Limb (tissue), 2 donors: ENCODE results near the gene PRODH.
"Not testable (repeated sequence)": the region's sequence is repeated elsewhere in the genome, so short reads cannot be mapped to it uniquely, and the experiment has no call there.

Experiments
- DNase-seq, 2 donors: peaks; one replicate each; pipeline ENCODE4 v3.0.0-alpha.2; 2016; ENCODE audit errors: extremely low spot score in 2 of 2

PRODH gene

DNA sequence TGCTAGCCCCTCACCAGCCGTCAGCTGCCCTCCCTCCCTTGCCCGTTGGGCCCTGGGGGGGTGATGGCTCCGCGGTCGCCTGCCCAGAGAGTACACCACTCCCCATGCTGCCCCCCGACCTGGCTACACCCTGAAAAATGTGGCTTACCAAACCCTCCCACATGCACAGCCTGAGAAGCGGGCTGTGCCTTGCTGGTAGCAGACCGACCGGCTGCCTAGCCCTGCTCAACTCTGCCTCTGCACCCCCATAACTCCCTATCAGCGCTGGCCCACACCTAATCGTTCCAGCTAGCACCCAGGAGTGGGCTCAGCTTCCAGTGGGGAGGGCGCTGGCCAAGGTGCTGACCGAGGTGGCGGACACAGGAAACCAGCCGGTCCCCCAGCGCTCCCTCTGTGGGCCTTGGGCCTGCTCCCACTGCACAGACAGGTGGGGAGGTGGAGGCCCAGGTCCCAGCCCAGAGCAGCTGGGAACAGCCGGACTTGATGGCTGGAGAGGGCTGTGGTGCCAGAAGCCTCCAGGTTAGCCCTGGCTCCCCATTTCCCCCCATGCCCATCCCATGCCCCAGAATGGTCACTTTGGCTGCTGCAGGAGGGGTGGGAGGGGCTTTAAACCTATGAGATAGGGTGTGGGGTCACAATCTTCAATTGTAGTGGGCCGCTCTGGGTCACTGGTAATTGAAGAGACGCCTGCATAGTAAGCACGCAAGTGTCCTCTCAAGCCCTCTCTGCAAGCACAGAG lies 32.1 kb upstream of the PRODH start:
- DNase-seq, result peak in 1 of 2 donors; percentile 72

DNA sequence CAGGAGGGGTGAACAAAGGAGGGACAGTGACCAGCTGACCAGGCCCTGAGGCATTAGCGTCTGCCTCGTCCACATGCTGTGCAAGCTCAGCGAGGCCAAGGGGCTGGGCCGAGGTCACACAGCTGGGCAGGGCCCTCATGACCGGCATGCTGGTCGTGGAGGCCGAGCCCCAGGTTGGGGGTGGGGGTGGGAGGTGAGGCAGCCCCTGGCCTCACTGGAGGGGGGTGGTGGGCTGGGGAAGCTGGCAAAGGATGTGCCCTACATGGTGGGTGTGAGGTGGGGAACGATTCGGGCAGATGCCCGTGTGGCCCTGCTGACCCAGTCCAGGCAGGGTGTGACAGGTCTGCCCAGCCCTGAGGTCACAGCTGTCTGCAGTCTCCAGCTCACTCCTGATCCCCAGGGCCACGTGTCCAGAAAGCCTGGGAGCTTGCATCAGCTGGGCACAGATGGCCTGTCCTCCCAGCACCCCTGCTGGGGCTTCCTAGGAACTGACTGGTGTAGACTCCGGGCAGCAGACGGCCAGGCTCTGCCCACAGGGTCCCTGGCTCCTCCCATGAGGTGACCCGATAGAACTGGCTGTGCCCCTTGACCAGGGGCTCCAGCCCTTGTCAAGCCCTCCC lies 31.4 kb upstream of the PRODH start:
- not testable (repeated sequence) for DNase-seq

- no peak for DNase-seq
Observed at GRCh38 chr22:18966748-18967147, 30.7 kb upstream of the PRODH start.

DNA sequence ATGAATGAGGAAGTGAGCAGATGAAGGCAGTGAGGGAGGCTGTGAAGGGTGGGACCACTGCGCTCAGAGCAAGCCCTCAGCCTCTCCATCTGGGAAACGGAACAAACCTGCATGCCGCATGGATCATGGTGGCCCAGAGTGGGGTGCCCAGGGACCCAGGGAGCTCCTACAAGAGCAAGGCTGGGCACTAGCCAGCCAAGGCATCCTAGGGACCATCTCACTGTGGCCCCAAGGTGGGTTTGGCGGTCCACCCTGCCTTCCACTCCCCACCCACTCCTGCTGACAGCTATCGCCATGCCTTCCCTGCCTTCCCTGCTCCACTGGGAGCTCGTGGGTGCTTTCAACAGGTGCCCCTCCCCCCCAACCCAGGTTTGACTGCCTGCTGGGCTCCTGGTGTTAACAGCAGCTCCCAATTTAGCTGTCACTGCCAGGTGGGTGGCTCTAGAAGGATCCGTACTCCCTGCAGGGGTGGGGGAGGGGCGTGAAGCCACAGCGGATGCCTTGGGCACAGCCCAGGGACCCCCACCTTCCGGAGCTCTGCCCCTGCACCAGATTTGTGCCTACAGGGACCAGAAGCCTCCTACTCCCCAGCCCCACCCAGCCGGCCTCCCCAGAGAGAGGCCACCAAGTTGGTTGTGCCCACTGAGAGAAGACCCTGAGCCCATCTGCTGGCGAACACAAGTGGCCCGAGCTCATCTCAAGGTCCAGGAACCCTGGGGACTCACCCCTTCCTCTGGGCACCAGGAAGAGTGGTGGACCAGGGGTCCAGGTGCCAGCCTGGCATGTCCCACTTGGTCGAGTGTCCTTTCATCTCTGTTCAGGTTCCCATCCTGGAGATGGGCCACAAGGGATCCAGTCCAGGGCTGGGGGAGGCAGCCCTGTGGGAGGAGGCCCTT lies 29.7 kb upstream of the PRODH start:
- DNase-seq, result no peak

GRCh38 chr22:18964501-18965265 lies 28.6 kb upstream of the PRODH start:
- DNase-seq, result not testable (repeated sequence)

DNA sequence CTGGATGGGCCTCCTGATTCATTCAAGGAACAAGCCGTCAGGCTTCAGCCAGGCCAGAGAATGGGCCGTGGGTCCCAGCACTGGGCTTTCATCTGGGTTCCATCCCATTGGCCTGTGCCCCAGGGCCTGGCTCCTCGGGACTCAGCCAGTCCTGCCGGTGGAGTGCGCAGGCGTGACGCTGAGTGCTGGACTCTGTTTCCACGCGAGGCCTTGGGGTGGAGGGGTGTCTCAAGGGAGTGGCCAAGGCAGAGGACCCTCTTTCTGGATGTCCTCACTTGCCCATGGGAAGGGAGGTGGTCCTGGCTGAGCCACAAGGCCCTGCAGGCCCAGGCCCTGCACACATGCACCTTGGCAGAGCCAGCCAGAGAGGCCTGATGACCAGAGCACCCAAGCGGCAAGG lies 28.0 kb upstream of the PRODH start:
- DNase-seq, result not testable (repeated sequence)

DNA sequence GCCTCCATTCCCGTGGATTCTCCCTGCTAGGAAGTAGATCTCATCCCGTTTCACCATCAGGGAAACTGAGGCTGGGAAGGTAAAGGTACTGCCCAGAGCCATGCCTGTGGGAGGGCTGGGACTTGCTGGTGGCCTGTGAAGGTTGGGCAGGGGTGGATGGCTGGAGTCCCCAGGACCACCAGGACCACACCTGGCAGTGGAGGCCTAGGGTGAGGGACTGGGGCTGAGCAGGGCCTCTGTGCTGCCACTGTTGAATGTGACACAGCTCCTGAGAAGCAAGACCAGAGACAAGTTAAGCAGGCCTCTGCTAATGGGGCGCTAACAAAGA lies 26.2 kb upstream of the PRODH start:
- DNase-seq, result no peak

- not testable (repeated sequence) for DNase-seq
Observed at GRCh38 chr22:18961632-18962307, 25.7 kb upstream of the PRODH start.

DNA sequence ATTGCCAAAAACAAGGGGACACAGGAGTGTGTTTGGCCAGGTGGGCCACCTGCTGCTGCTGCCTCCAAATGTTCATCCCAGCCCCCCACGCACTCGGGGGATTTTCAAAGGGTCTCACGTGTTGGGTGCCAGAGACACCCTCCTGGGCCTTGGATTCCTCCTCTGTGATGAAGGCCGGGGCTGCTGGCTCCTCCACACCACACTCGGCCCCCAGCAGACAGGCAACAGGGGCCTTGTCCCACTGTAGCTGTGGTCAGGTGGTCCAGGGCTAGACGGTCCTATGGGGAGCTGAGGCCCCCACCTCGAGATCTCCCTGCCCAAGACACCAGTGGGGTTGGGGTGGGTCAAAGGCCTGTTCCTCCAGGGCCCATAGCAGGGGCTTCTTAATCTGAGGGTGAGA lies 25.1 kb upstream of the PRODH start:
- DNase-seq, result not testable (repeated sequence)

DNA sequence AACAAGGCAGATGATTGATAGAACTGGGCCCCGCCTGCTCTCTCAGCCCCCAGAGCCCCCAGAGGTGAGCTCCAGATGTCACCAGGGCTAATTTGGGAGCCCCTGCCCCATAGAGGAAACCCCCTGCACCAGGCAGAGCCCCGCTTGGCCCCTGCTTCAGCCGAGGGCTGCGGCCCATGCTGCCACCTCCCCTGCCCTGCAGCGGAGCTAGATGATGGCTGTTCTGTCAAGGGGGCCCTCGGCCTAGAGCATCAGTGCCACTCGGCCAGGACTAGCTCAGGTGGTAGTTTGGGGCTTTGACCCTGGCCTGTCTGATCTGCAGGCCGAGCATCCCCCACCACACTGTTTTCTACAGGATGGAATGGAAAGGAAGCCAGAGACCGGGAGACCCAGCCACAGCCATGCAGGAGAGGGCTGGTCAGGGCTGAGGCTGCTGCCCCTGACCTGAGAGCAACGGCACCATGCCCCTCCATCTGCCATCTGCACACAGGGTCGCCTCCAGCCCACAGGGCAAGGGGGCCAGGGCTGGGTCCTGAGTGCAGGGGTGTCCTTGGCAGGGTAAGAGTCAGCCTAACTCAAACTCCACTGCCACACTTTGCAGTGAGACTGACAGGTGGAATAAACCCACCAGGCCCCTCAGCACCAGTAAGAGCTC lies 24.2 kb upstream of the PRODH start:
- DNase-seq, result not testable (repeated sequence)

GRCh38 chr22:18959741-18960140 lies 23.6 kb upstream of the PRODH start:
- not testable (repeated sequence) for DNase-seq

GRCh38 chr22:18959266-18959665 lies 23.2 kb upstream of the PRODH start:
- not testable (repeated sequence) for DNase-seq

DNA sequence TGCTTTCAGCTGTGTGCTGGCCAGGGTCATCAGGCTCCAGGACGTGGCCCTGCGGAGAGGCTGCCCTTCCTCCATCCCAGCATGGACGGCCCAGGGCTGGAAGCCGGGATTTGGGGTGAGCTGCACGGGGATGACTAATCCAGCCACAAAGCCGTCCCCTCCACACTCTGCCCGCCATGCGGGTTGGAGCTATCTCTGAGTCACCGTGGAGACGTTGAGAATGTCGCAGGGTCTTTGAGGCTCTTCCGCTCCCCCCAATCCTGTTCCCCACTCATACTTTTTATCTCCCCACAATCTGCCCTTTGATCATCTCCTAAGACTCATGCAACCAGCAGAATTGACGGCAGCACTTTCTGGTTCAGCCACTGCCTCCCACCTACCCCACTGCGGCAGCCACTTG lies 22.6 kb upstream of the PRODH start:
- DNase-seq, result not testable (repeated sequence)

DNA sequence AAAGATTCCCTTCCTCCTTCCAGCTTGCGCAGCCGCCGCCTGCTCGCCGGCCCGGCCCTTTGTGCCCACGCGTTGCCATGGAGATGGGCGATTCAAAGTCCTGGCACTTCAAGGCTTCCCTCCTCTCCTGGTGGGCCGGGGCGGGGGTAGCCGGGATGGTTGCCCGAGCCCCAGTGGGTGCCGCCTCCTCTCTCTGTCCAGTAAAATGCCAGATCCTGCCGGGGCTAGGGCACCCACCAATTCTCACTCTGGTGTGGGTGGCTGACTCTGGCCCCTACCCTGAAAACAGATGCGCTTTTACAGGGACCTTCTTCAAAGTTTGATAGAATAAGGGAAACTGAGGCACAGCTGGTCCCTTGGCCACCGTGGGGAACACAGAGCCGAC lies 22.2 kb upstream of the PRODH start:
- not testable (repeated sequence) for DNase-seq

DNA sequence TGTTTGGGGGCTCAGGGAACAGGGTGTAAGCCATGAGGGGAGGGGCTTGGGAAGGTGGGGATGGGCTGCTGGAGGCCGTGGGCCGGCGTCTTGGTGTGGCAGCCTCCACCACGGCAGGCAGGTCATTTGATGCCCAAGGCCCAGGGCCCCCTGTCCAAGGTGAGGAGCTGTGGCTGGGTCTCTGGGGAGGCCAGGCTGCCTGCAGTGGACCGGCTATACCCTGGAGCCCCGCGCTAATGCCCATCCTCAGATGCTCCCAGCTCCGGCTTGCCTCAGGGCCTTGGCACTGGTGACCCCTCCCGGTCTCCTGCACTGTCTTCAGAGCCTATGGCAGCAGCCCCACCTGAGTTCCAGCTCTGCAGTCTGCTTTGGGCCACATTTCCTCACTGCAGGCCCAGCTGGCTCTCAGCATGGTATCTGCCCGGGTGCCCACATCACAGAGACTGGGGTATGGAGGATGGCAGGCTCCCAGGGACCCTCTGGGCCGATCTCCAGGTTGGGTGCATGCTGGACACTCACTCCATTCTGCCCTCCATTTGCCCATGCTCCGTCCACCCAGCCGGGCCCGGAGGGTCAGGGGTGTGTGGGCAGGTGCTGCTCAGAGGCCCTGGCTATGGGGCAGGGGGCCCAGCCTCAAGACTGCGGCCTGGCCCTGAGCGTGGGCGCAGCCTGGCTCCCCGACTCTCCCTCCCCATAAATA lies 21.7 kb upstream of the PRODH start:
- DNase-seq, result peak in 1 of 2 donors; percentile 31

- DNase-seq, result not testable (repeated sequence)
Observed at GRCh38 chr22:18956956-18957355, 20.9 kb upstream of the PRODH start.

DNA sequence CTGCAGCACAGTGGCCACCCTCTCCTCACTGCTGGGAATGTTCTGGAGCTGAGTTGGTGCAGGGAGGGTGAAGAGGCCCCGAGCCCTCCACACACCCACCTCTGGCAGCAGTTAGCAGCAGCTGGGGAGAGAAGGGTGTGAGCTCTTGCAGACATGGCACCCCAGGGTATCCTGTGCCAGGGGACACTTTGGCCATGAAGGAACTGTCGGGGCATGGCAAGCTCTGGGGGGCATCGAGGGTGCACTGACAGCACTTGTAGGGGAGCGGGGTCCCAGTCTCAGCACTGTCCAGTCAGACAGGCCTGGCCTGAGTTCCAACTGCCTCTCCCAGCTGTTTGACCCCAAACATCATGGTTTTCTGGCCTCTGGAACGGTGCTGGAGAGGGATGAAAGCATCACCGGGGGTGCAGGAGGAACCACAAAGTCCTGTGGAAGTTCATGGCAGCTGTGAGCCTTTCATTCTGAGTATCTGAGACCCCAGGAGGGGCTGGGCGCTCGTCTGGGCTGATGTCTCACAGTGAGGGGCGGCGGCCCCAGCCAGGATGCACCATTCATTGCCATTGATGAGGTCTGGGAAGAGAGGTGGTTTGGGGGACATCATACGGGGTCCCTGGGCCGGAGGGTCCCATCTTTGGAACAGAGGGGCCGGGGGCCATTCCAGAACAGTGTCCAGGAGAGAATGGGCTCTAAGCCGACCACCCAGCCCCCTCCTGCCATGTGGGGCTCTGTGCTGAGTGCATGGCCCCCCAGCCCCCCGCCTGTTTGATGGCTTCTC lies 20.2 kb upstream of the PRODH start:
- not testable (repeated sequence) for DNase-seq

DNA sequence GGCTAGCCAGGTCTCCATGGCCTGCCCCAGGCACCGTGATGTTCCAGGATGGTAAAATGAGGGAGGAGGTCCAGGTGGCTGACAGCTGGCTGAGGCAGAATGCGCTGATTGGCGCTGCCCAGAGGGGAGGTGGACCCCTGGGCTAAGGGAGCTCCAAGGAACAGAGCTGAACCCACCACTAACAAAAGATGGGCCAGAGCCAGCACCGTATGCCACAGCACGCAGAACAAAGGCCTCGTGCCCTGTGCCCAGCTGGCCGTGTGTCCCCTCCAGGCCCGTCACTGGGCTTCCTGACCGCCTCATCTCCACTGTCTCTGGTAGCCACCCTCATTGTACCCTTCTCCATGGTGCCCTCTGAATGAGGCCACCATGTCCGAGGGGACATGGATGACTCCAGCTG lies 19.6 kb upstream of the PRODH start:
- no peak for DNase-seq

GRCh38 chr22:18954990-18955571 lies 19.0 kb upstream of the PRODH start:
- DNase-seq, result no peak
